ENCODE data around the gene SPR.

DNA sequence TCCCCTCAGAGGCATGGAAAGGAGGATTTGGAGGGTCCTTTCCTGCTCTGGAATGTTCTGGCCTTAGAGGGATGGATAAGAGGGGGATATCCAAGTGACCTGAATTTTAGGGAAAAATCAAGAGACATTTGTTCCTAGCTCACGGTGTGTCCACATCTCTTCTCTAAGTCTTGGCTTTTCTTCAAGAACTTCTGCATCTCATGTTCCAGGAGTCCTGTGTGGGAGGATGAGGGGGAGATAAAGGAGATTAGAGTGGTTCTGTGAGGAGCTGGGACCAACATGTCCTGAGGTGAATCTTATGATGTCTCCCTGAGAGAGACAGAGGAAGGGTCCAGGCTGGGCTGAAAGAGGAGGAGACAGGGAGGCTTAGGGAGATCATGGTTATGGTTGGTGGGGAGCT is 41.8 kb downstream of the SPR start:
- TF ChIP-seq, protein P1, sequence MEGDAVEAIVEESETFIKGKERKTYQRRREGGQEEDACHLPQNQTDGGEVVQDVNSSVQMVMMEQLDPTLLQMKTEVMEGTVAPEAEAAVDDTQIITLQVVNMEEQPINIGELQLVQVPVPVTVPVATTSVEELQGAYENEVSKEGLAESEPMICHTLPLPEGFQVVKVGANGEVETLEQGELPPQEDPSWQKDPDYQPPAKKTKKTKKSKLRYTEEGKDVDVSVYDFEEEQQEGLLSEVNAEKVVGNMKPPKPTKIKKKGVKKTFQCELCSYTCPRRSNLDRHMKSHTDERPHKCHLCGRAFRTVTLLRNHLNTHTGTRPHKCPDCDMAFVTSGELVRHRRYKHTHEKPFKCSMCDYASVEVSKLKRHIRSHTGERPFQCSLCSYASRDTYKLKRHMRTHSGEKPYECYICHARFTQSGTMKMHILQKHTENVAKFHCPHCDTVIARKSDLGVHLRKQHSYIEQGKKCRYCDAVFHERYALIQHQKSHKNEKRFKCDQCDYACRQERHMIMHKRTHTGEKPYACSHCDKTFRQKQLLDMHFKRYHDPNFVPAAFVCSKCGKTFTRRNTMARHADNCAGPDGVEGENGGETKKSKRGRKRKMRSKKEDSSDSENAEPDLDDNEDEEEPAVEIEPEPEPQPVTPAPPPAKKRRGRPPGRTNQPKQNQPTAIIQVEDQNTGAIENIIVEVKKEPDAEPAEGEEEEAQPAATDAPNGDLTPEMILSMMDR (IDR thresholded peaks at IDR 0.05 in 2 of 3, conservative IDR thresholded peaks at IDR 0.05 in 1 of 3; ENCODE audit: insufficient read depth in 2 of 3, low read depth in 1 of 3, low read length in 3 of 3): no peak
- TF ChIP-seq EZH2 (IDR thresholded peaks at IDR 0.05; ENCODE audit: borderline replicate concordance, low read depth, low read length) (no peak), POLR2A (conservative IDR thresholded peaks at IDR 0.05) (no peak), FOXO4 (CRISPR knock-in tag; IDR thresholded peaks at IDR 0.05) (no peak), CCAR2 (IDR thresholded peaks at IDR 0.05; ENCODE audit: low read depth, low read length) (no peak), CBX5 (IDR thresholded peaks at IDR 0.05; ENCODE audit: borderline replicate concordance, low read depth) (no peak), MEF2D (tag; conservative IDR thresholded peaks at IDR 0.05; ENCODE audit: low read depth) (no peak), REST (IDR thresholded peaks at IDR 0.05; ENCODE audit: borderline replicate concordance) (no peak), REST (CRISPR knock-in tag; IDR thresholded peaks at IDR 0.05; ENCODE audit: low read depth) (no peak), ZNF707 (CRISPR knock-in tag; conservative IDR thresholded peaks at IDR 0.05) (no peak), STAG1 (CRISPR knock-in tag; IDR thresholded peaks at IDR 0.05; ENCODE audit: borderline replicate concordance) (no peak), ATF3 (IDR thresholded peaks at IDR 0.05) (no peak), ATF3 (CRISPR knock-in tag; conservative IDR thresholded peaks at IDR 0.05) (no peak)

All from K562 (cell line).